Gastrocnemius medialis (tissue), 4 donors: Measurements from ENCODE around the gene SIDT2. TPM values are rescaled to one million over a fixed set of nuclear protein-coding genes. Genes with fewer than 3 reads are reported as not detected.

ENCODE experiments used
- ATAC-seq, 2 donors: fragments of 150-250 bp; one replicate each; pipeline ENCODE4 v1.9.1; 2016
- DNase-seq, 2 donors: peaks; one replicate each; pipeline ENCODE4 v3.0.0-alpha.2; 2019
- H3K27ac ChIP-seq, 4 donors: fragments of 200-600 bp; sonication (generic); 1 replicate in 1 of 4; 2 replicates in 3 of 4; pipeline ENCODE4 v1.5.1; 2016 to 2018; ENCODE audit warnings: mild to moderate bottlenecking in 2 of 4, moderate library complexity in 1 of 4
- H3K27me3 ChIP-seq, 3 donors: fragments of 200-600 bp; sonication (generic) in 2 of 3; 1 replicate in 1 of 3; 2 replicates in 2 of 3; pipeline versions ENCODE4 v1.5.1 to v1.6.0; 2016 to 2019; ENCODE audit warnings: mild to moderate bottlenecking in 1 of 3, moderate library complexity in 1 of 3
- H3K36me3 ChIP-seq, 2 donors: fragments of 200-600 bp; sonication (generic) in 1 of 2; one replicate each; pipeline ENCODE4 v1.5.1; 2017 to 2018
- H3K4me1 ChIP-seq, 2 donors: fragments of 200-600 bp; sonication (generic) in 1 of 2; one replicate each; pipeline ENCODE4 v1.5.1; 2016 to 2017; ENCODE audit warnings: mild to moderate bottlenecking in 2 of 2
- H3K4me3 ChIP-seq, 4 donors: fragments of 200-600 bp; sonication (generic) in 3 of 4; 1 replicate in 1 of 4; 2 replicates in 3 of 4; pipeline ENCODE4 v1.5.1; 2016 to 2019; ENCODE audit warnings: mild to moderate bottlenecking in 2 of 4
- H3K9me3 ChIP-seq, 3 donors: fragments of 200-600 bp; sonication (generic) in 2 of 3; 1 replicate in 1 of 3; 2 replicates in 2 of 3; pipeline ENCODE4 v1.5.1; 2016 to 2019
- POLR2A ChIP-seq, 2 donors: fragments of 450-650 bp; IDR thresholded peaks; one replicate each; pipeline ENCODE4 v1.6.1; 2017; ENCODE audit warnings: antibody characterized with exemption in 2 of 2, mild to moderate bottlenecking in 2 of 2, moderate library complexity in 2 of 2
- in situ Hi-C, 4 donors: fragments of 200-750 bp; cut with MboI; loops; one replicate each; pipeline versions ENCODE4 v1.15.0 to v1.8.0; 2017; ENCODE audit warnings: low sequenced_read_pairs in 4 of 4
- intact Hi-C: fragments of 100-400 bp; cut with DNase I; formaldehyde crosslinking; loops from one replicate; pipeline ENCODE4 v1.15.1; 2023; ENCODE audit warnings: low total_unique reads
- total RNA-seq, 4 donors: library from RNA; depleted of rRNA; stranded (reverse); fragments of >200 nt; gene quantifications; one replicate each; pipeline versions ENCODE4 v1.1.0 to v1.2.3, GENCODE V29; 2016
- TF ChIP-seq, protein P1 (sequence below), 5 experiments: fragments of 450-650 bp in 3 of 5; fragments of 200-600 bp in 2 of 5; sonication (generic) in 2 of 5; IDR thresholded peaks in 4 of 5; conservative IDR thresholded peaks in 1 of 5; 1 replicate in 4 of 5; 2 replicates in 1 of 5; pipeline ENCODE4 v1.5.1; 2016 to 2019; ENCODE audit warnings: antibody characterized with exemption in 5 of 5, mild to moderate bottlenecking in 3 of 5, moderate library complexity in 3 of 5

The SIDT2 gene
- total RNA-seq, 4 donors from 2014 or later, result 14.3 to 33.9 (median 17.7) TPM

DNA sequence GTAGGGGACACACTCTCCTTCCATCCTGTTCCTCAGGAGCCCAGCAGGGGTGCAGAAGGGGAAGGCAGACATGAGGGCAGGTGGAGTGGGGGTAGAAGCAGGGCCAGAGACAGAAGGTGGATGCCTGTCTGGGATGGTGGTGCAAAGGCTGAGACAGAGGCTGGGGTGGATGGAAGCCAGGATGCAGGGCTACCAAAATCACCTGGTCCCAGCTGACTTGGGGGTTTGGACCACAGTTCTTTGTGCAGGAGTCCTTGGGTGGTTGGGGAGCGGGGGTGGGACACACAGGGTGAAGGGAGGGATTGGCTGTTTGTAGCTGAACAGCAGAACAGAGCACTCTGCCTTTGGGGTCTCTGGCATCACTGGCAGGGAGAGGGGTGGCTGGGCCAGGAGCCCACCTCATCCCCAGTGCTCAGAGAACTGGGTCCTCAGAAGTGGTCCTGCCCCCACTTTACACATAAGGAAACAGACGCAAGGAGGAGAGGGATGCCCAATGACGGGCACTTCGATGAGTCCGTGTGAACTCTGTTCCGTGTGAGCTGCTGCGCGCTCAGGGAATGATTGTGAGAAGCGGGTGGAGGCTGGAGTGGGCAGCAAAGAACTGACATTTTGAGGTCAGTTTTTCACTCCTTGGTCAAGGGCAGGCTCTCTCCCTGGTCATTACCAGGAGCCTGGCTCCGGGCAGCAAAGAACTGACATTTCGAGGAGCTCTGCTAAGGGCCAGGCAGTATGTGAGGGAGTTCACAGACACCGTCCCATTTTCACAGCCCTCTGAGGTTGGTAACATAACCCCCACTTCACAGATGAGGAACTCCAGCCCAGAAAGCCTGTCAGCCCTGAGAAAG lies 22.5 kb downstream of the SIDT2 start:
- Histone ChIP-seq H3K27ac (peak overlapping the region; percentile 74 to 78 (median 76)), H3K4me3 (peak overlapping the region; percentile 40 to 57 (median 44)), H3K27me3 (no peaks in the 10 kb centered on the region), H3K9me3 (no peaks in the 10 kb centered on the region), H3K36me3 (peaks cover 0 to 23% of the 10 kb centered on the region in 2 donors), H3K4me1 (peaks cover 25% of the 10 kb centered on the region in 2 donors)
- TF ChIP-seq POLR2A (IDR thresholded peaks at IDR 0.05), result no peak
- TF ChIP-seq, protein P1, sequence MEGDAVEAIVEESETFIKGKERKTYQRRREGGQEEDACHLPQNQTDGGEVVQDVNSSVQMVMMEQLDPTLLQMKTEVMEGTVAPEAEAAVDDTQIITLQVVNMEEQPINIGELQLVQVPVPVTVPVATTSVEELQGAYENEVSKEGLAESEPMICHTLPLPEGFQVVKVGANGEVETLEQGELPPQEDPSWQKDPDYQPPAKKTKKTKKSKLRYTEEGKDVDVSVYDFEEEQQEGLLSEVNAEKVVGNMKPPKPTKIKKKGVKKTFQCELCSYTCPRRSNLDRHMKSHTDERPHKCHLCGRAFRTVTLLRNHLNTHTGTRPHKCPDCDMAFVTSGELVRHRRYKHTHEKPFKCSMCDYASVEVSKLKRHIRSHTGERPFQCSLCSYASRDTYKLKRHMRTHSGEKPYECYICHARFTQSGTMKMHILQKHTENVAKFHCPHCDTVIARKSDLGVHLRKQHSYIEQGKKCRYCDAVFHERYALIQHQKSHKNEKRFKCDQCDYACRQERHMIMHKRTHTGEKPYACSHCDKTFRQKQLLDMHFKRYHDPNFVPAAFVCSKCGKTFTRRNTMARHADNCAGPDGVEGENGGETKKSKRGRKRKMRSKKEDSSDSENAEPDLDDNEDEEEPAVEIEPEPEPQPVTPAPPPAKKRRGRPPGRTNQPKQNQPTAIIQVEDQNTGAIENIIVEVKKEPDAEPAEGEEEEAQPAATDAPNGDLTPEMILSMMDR (IDR thresholded peaks at IDR 0.05 in 4 of 5, conservative IDR thresholded peaks at IDR 0.05 in 1 of 5), result no peak
- intact Hi-C loops, result no loop called here
- DNase-seq, result no peak
- in situ Hi-C loops, result no loop called here
- ATAC-seq, result peak in 1 of 2 donors; percentile 17

DNA sequence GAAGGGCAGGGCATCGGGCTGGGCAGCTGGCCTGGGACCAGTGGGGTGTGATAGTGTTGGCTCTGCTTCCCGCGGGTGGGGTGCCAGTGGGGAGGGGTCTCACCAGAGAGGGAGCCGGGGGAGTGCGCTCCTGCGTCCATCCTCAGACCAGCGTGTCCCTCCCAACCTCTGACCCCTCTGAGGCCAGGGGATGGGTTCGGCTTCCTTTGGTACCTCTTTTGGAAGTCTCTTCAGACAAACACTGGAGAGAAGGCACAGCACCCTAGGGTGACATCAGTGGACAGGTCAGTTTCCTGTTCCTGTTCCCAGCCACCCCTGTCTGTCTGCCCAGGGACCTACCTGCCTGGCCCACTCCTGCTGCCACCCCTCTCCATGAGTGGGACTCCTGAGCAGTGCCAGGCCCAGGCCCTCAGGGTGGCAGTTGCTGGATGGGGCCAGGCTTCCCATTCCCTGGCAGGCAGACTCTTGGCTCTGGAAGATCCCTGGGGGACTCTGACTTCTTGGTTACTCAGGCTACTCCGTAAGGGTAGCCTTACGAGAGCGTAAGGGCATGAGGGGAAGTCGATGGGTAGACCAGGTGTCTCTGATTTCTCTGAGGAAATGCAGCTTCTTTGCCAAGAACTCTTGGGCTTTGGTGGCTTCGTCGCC lies 23.2 kb downstream of the SIDT2 start:
- Histone ChIP-seq H3K4me3 (peak overlapping the region; percentile 40 to 57 (median 44)), H3K4me1 (peaks cover 25% of the 10 kb centered on the region in 2 donors), H3K27ac (peak overlapping the region; percentile 74 to 78 (median 76)), H3K36me3 (peaks cover 0 to 16% of the 10 kb centered on the region in 2 donors), H3K27me3 (no peaks in the 10 kb centered on the region), H3K9me3 (no peaks in the 10 kb centered on the region)
- in situ Hi-C loops, result no loop called here
- DNase-seq (no peak), ATAC-seq (no peak)
- TF ChIP-seq, protein P1 (IDR thresholded peaks at IDR 0.05 in 4 of 5, conservative IDR thresholded peaks at IDR 0.05 in 1 of 5), result no peak
- TF ChIP-seq POLR2A (IDR thresholded peaks at IDR 0.05), result no peak
- intact Hi-C loops, result no loop called here

DNA sequence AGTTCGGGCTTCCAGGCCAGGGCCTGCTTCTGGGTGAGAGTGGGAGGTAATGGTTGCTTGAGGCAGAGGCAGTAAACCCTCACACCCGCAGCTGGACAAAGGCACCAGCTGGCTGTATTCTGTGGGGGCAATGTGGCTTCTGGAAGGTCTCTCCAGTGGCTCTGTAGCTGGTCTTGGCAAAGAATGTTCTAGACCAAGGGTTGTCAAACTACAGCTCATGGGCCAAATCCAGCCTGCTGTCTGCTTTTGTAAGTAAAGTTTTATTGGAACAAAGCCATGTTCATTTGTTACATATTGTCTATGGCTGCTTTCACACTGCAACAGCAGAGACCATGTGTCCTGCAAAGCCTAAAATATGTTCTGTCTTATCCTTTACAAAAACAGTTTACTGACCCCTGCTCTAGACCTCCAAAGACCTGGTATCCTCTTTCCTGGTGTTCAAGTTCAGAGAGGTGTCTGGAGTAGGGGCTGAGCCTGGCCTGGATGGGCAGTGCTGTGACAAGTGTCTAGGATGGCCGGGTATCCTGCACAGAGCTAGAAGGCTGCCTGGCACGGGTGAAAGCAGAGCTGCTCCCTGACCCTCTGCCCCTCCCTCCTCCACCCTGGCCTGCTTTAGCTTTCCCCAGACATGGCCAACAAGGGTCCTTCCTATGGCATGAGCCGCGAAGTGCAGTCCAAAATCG lies 24.0 kb downstream of the SIDT2 start:
- Histone ChIP-seq H3K4me1 (peaks cover 25% of the 10 kb centered on the region in 2 donors), H3K27ac (peak overlapping the region; percentile 74 to 78 (median 76)), H3K9me3 (no peaks in the 10 kb centered on the region), H3K4me3 (peak overlapping the region in 2 of 4 donors; percentile 45 to 57), H3K27me3 (no peaks in the 10 kb centered on the region), H3K36me3 (peaks cover 0 to 16% of the 10 kb centered on the region in 2 donors)
- TF ChIP-seq POLR2A (IDR thresholded peaks at IDR 0.05), result no peak
- TF ChIP-seq, protein P1 (IDR thresholded peaks at IDR 0.05 in 4 of 5, conservative IDR thresholded peaks at IDR 0.05 in 1 of 5), result no peak
- DNase-seq (no peak), ATAC-seq (no peak)
- in situ Hi-C loops, result no loop called here
- intact Hi-C loops, result no loop called here

DNA sequence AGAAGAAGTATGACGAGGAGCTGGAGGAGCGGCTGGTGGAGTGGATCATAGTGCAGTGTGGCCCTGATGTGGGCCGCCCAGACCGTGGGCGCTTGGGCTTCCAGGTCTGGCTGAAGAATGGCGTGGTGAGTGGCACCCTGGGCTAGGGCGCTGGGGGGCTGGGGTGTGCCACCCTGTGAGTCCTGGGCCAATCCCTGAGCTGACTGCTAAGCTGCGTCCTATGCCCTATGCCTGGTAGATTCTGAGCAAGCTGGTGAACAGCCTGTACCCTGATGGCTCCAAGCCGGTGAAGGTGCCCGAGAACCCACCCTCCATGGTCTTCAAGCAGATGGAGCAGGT lies 24.5 kb downstream of the SIDT2 start:
- intact Hi-C loops, result no loop called here
- H3K4me3 ChIP-seq, result peak overlapping the region in 1 of 4 donors; percentile 5
- H3K27me3 ChIP-seq, result no peaks in the 10 kb centered on the region
- H3K27ac ChIP-seq, result peak overlapping the region; percentile 74 to 78 (median 76)
- H3K36me3 ChIP-seq, result peaks cover 0 to 16% of the 10 kb centered on the region in 2 donors
- H3K4me1 ChIP-seq, result peaks cover 25% of the 10 kb centered on the region in 2 donors
- DNase-seq, result no peak
- in situ Hi-C loops, result no loop called here
- H3K9me3 ChIP-seq, result no peaks in the 10 kb centered on the region
- no peak for TF ChIP-seq POLR2A (IDR thresholded peaks at IDR 0.05)
- TF ChIP-seq, protein P1 (IDR thresholded peaks at IDR 0.05 in 4 of 5, conservative IDR thresholded peaks at IDR 0.05 in 1 of 5), result no peak
- ATAC-seq, result no peak
